A549 treated with Mapracorat at 1 μM for 4 hours (cell line): ENCODE data around the gene MGLL. TPM values are rescaled to one million over a fixed set of nuclear protein-coding genes. Genes with fewer than 3 reads are reported as not detected.

Experiments used
- total RNA-seq: library from RNA; stranded (reverse); fragments of 200-300 nt; extraction: Qiagen RNA extraction; gene quantifications from 5 replicates; pipeline ENCODE4 v1.2.3, GENCODE V29; 2022

The MGLL gene
- 63.9 to 79.7 TPM (median 69.3 TPM) in 5 replicates for total RNA-seq

GRCh38 chr3:127822041-127822681 is at the start of gene MGLL:
TSS of gene MGLL (minus strand) at chr3:127822515. CDS start at chr3:127822318, 197 bp downstream.

GRCh38 chr3:127672429-127673190 is 149.7 kb downstream of the MGLL start, which contains the start of gene ABTB1:
TSS of gene ABTB1 (plus strand) at chr3:127672952. CDS start at chr3:127673026, 74 bp downstream.

Other genes with a start within 250 kb of the MGLL start
- 38.5 to 53.1 TPM (median 50.1 TPM) in 5 replicates for gene TPRA1, start 231.8 kb downstream of the MGLL start, total RNA-seq
- gene MCM2, start 224.1 kb downstream of the MGLL start, total RNA-seq: 48.7 to 61.6 TPM (median 54.0 TPM) in 5 replicates
- gene PODXL2, start 193.3 kb downstream of the MGLL start, total RNA-seq: 7.9 to 11.3 TPM (median 9.8 TPM) in 5 replicates
- 10.9 to 18.5 TPM (median 16.5 TPM) in 5 replicates for gene ABTB1, start 149.6 kb downstream of the MGLL start, total RNA-seq
- gene KBTBD12, start 92.7 kb upstream of the MGLL start, total RNA-seq: not detected in 5 replicates
- 109 to 126 TPM (median 121 TPM) in 5 replicates for gene SEC61A1, start 229.9 kb upstream of the MGLL start, total RNA-seq